GM18519 (cell line): ENCODE data around the gene EXD3.
"Not testable (repeated sequence)": the region's sequence is repeated elsewhere in the genome, so short reads cannot be mapped to it uniquely, and the experiment has no call there.

ENCODE experiments used
- ATAC-seq: cut with Tn5 transposase; IDR thresholded peaks from one replicate; pipeline ENCODE4 v1.9.1; 2021; ENCODE audit warnings: mild to moderate bottlenecking, moderate library complexity; ENCODE audit not compliant: unreplicated experiment, low FRiP score

The EXD3 gene

GRCh38 chr9:137266585-137267453 lies 156.1 kb downstream of the EXD3 start:
- ATAC-seq: no peak

DNA sequence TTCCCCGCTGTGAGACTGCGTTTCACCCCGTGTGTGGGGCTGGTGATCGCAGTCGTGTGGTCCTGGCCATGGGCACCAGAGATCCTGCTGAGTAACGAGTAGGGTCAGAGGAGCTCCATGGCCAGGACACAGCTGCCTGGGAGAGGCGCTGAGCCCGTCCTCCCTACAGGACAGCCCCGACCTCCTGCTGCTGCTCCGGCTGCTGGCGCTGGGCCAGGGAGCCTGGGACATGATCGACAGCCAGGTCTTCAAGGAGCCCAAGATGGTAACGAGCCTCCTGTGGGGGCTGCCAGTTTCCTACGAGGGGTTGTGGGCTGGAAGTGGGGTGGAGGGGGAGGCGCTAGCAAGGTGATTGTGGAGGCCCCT lies 156.8 kb downstream of the EXD3 start:
- ATAC-seq: no peak

GRCh38 chr9:137265496-137266161 lies 157.3 kb downstream of the EXD3 start:
- no peak for ATAC-seq

DNA sequence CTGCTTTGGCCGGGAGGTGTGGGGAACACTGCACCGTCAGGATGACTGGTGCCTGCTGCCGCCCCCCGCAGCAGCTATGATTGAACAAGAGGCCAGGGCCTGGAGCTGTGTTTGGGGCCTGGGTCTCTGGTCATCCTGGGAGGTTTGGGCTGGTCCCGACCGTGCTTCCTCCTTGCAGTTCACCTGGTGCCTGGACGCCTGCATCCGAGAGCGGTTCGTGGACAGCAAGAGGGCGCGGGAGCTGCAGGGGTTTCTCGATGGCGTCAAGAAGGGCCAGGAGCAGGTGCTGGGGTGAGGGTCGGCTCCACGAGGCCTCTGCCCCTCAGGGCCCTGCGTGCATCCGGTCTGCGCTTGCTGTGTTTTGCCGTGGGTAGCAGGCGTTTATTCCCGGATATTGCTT lies 158.9 kb downstream of the EXD3 start:
- no peak for ATAC-seq

- no peak for ATAC-seq
Measured at GRCh38 chr9:137263506-137263905, 159.5 kb downstream of the EXD3 start.

DNA sequence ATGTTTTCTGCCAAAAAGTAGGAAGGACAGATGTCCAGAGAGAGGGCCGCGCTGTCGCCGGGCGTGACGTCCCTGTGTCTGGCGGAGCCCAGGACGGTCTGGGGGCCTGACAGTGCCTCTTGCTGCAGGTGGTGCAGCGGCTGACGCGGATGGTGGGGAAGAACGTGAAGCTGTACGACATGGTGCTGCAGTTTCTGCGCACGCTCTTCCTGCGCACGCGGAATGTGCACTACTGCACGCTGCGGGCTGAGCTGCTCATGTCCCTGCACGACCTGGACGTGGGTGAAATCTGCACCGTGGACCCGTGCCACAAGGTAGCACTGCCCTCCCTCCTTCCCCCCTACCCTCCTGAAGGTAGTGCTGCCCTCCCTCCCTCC lies 160.1 kb downstream of the EXD3 start:
- no peak for ATAC-seq

GRCh38 chr9:137262173-137262908 lies 160.6 kb downstream of the EXD3 start:
- ATAC-seq: not testable (repeated sequence)
